H1 (cell line): ENCODE results near the gene FKBP5.

Experiments used
- BCL11A ChIP-seq, 2 experiments: IDR thresholded peaks; one replicate each; pipeline ENCODE4 v1.6.1; 2011; ENCODE audit warnings: low read depth in 2 of 2, low read length in 2 of 2, mild to moderate bottlenecking in 2 of 2
- CBX5 ChIP-seq: fragments of 300-800, 300-1000 bp; sonication (generic); IDR thresholded peaks from 2 replicates; pipeline ENCODE4 v1.7.1; 2016; ENCODE audit warnings: antibody characterized with exemption, low read length, low read depth
- CHD1 ChIP-seq: IDR thresholded peaks from 2 replicates; pipeline ENCODE4 v1.6.1; 2012; ENCODE audit warnings: low read depth, low read length, improper control_type of control experiment
- CTCF ChIP-seq, 3 experiments: IDR thresholded peaks; 1 replicate in 2 of 3; 2 replicates in 1 of 3; pipeline versions ENCODE4 v1.5.1 to v1.6.1; 2011; ENCODE audit warnings: low read length in 3 of 3, mild to moderate bottlenecking in 3 of 3, inconsistent platforms in 2 of 3, low read depth in 1 of 3, moderate library complexity in 1 of 3; ENCODE audit not compliant: insufficient read depth in 1 of 3; ENCODE audit errors: control extremely low read depth in 1 of 3
- EP300 ChIP-seq, 2 experiments: IDR thresholded peaks; 1 replicate in 1 of 2; 2 replicates in 1 of 2; pipeline ENCODE4 v1.6.1; 2011 to 2012; ENCODE audit warnings: low read depth in 2 of 2, low read length in 2 of 2, mild to moderate bottlenecking in 2 of 2, borderline replicate concordance in 1 of 2, inconsistent platforms in 1 of 2, moderate library complexity in 1 of 2
- GABPA ChIP-seq: IDR thresholded peaks from 2 replicates; pipeline ENCODE4 v1.6.1; 2011; ENCODE audit warnings: mild to moderate bottlenecking, low read length, moderate library complexity, borderline replicate concordance; ENCODE audit not compliant: insufficient read depth
- POLR2A ChIP-seq, 2 experiments: IDR thresholded peaks; 1 replicate in 1 of 2; 2 replicates in 1 of 2; pipeline ENCODE4 v1.6.1; 2011; ENCODE audit warnings: low read depth in 2 of 2, low read length in 2 of 2, mild to moderate bottlenecking in 2 of 2; ENCODE audit errors: control extremely low read depth in 1 of 2
- POU5F1 ChIP-seq: IDR thresholded peaks from 2 replicates; pipeline ENCODE4 v1.6.1; 2011; ENCODE audit warnings: low read depth, mild to moderate bottlenecking, low read length, moderate library complexity
- RAD21 ChIP-seq, 2 experiments: IDR thresholded peaks in 1 of 2; conservative IDR thresholded peaks in 1 of 2; 2 replicates each; pipeline ENCODE4 v1.6.1; 2011; ENCODE audit warnings: low read depth in 2 of 2, low read length in 2 of 2, improper control_type of control experiment in 1 of 2, inconsistent platforms in 1 of 2, mild to moderate bottlenecking in 1 of 2, moderate library complexity in 1 of 2
- TF ChIP-seq, protein P1 (sequence below): IDR thresholded peaks from 2 replicates; pipeline ENCODE4 v1.6.1; 2011; ENCODE audit warnings: low read length, improper control_type of control experiment
- TF ChIP-seq, protein P2 (sequence below): IDR thresholded peaks from 2 replicates; pipeline ENCODE4 v1.6.1; 2012; ENCODE audit warnings: inconsistent platforms

DNA sequence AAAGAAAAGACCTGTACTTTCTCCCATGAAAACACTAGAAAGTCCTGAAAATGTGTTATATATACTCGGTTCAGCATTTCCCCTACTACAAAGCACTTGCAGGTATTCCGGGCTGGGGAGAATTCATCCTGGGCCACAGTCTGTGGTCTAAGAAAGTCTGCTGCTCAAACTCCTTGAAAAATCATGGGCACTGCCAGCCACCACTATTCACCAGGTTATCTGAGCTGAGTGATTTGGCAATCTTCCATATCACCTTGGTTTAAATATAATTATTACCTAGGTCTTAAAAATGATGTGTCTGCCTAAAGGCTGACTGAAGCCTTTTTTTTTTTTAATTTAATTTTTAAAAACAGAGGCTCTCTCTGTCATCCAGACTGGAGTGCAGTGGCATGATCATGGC lies 11.3 kb downstream of the FKBP5 start:
- TF ChIP-seq CTCF (IDR thresholded peaks at IDR 0.05; ENCODE audit: control extremely low read depth in 1 of 3, insufficient read depth in 1 of 3, low read depth in 1 of 3, low read length in 3 of 3) (no peak), CBX5 (no peak), BCL11A (IDR thresholded peaks at IDR 0.05; ENCODE audit: low read depth in 2 of 2, low read length in 2 of 2) (no peak), POLR2A (IDR thresholded peaks at IDR 0.05; ENCODE audit: control extremely low read depth in 1 of 2, low read depth in 2 of 2, low read length in 2 of 2) (no peak), RAD21 (IDR thresholded peaks at IDR 0.05 in 1 of 2, conservative IDR thresholded peaks at IDR 0.05 in 1 of 2; ENCODE audit: low read depth in 2 of 2, low read length in 2 of 2) (no peak), POU5F1 (no peak), EP300 (IDR thresholded peaks at IDR 0.05; ENCODE audit: borderline replicate concordance in 1 of 2, low read depth in 2 of 2, low read length in 2 of 2) (no peak), GABPA (no peak), CHD1 (no peak)
- TF ChIP-seq, protein P1, sequence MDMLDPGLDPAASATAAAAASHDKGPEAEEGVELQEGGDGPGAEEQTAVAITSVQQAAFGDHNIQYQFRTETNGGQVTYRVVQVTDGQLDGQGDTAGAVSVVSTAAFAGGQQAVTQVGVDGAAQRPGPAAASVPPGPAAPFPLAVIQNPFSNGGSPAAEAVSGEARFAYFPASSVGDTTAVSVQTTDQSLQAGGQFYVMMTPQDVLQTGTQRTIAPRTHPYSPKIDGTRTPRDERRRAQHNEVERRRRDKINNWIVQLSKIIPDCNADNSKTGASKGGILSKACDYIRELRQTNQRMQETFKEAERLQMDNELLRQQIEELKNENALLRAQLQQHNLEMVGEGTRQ = no peak
- TF ChIP-seq, protein P2, sequence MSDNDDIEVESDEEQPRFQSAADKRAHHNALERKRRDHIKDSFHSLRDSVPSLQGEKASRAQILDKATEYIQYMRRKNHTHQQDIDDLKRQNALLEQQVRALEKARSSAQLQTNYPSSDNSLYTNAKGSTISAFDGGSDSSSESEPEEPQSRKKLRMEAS = no peak
